Esophagus muscularis mucosa (tissue), 3 donors: ENCODE results near the gene GNG13.

ENCODE experiments used
- EP300 ChIP-seq: sonication (generic); formaldehyde crosslinking; IDR thresholded peaks from one replicate; pipeline ENCODE4 v1.6.1; 2017; ENCODE audit warnings: antibody characterized with exemption
- TF ChIP-seq, protein P1 (sequence below), 3 experiments: fragments of 200-600 bp in 2 of 3; fragments of 450-650 bp in 1 of 3; sonication (generic) in 2 of 3; IDR thresholded peaks; one replicate each; pipeline ENCODE4 v1.5.1; 2017 to 2019; ENCODE audit warnings: antibody characterized with exemption in 3 of 3, mild to moderate bottlenecking in 2 of 3, moderate library complexity in 1 of 3

DNA sequence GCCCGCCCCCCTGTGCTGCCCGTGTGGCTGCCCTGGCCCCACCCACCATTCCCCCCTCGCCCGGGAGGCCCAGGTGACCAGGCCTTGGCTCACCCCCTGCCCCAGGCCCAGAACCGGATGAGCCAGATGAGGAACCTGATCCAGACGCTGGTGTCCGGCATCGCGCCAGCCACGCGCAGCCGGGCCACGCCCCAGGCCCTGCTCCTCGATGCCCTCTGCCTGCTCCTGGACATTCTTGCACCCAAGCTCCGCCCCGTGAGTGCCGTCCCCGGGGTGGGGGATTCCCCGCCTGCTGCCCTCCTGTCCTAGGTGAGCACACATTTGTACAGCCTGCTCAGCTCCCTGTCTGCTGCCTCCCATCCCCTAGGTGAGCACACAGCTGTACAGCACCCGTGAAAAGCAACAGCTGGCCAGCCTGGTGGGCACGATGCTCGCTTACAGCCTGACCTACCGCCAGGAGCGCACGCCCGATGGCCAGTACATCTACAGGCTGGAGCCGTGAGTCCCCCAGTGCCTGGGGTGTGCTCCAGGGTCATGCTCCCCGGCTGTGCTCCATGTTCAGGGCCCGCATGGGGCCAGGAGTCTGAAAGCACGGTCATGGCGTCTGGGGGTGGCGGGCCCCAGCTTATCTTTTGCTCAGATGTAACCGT lies 4.8 kb downstream of the GNG13 start:
- no peak for TF ChIP-seq EP300
- TF ChIP-seq, protein P1, sequence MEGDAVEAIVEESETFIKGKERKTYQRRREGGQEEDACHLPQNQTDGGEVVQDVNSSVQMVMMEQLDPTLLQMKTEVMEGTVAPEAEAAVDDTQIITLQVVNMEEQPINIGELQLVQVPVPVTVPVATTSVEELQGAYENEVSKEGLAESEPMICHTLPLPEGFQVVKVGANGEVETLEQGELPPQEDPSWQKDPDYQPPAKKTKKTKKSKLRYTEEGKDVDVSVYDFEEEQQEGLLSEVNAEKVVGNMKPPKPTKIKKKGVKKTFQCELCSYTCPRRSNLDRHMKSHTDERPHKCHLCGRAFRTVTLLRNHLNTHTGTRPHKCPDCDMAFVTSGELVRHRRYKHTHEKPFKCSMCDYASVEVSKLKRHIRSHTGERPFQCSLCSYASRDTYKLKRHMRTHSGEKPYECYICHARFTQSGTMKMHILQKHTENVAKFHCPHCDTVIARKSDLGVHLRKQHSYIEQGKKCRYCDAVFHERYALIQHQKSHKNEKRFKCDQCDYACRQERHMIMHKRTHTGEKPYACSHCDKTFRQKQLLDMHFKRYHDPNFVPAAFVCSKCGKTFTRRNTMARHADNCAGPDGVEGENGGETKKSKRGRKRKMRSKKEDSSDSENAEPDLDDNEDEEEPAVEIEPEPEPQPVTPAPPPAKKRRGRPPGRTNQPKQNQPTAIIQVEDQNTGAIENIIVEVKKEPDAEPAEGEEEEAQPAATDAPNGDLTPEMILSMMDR (IDR thresholded peaks at IDR 0.05): no peak
